ENCODE results near the gene DCTN5. TPM values are rescaled to one million over a fixed set of nuclear protein-coding genes. Genes with fewer than 3 reads are reported as not detected.

The DCTN5 gene
- total and polyA plus RNA-seq, 2 of the 13 experiments (the other 11 are each of a cell fraction or from before 2014, with no cell fraction given), result 105 to 207 TPM

DNA sequence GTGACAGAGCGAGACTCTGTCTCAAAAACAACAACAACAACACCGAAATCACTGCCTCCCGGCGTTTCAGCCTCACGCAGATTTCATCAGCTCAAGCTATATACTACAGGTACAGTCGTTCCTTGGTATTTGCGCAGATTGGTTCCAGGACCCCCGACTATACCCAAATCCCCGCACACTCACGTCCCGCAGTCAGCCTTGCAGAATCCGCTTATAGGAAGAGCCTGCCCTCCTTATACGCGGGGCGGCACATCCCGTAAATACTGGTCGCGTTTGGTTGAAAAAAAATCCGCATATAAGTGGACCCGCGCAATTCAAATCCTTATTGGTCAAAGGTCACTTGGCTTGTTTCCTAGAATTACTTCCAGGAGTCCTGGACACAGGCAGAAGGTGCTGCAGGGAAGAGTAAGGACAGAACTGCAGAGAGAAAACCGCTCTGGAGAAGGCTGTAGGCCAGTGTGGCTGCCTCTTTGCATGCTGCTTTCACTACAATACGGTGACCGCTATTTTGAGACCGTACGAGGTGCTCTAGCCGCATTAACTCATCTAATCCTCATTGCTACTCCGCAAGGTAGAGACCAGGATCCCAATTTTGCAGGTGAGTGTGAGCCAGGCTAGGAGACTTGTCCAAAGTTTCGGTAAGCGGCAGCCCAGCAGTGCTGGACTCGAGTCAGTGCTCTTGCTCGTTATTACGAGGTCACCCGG lies 45.9 kb upstream of the DCTN5 start (continued):
- TF ChIP-seq HDAC6 (IDR thresholded peaks at IDR 0.05; ENCODE audit: low read depth, low read length) (no peak), ZNF225 (CRISPR knock-in tag; IDR thresholded peaks at IDR 0.05) (no peak), CC2D1A (CRISPR knock-in tag; IDR thresholded peaks at IDR 0.05) (peak; percentile 46; the same call in 1 of the 2 replicates), HES4 (CRISPR knock-in tag; IDR thresholded peaks at IDR 0.05; ENCODE audit: borderline replicate concordance) (no peak), ZNF781 (CRISPR knock-in tag; IDR thresholded peaks at IDR 0.05; ENCODE audit: borderline replicate concordance, not compliant biosample characterization) (peak; percentile 22), ONECUT2 (CRISPR knock-in tag; IDR thresholded peaks at IDR 0.05) (no peak), ZNF160 (CRISPR knock-in tag; IDR thresholded peaks at IDR 0.05) (no peak), ZNF615 (CRISPR knock-in tag; IDR thresholded peaks at IDR 0.05; ENCODE audit: borderline replicate concordance) (no peak), ZNF549 (CRISPR knock-in tag; IDR thresholded peaks at IDR 0.05) (no peak)
- TF ChIP-seq, protein P1, sequence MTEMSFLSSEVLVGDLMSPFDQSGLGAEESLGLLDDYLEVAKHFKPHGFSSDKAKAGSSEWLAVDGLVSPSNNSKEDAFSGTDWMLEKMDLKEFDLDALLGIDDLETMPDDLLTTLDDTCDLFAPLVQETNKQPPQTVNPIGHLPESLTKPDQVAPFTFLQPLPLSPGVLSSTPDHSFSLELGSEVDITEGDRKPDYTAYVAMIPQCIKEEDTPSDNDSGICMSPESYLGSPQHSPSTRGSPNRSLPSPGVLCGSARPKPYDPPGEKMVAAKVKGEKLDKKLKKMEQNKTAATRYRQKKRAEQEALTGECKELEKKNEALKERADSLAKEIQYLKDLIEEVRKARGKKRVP (CRISPR knock-in tag; IDR thresholded peaks at IDR 0.05), result no peak
- TF ChIP-seq, protein P2, sequence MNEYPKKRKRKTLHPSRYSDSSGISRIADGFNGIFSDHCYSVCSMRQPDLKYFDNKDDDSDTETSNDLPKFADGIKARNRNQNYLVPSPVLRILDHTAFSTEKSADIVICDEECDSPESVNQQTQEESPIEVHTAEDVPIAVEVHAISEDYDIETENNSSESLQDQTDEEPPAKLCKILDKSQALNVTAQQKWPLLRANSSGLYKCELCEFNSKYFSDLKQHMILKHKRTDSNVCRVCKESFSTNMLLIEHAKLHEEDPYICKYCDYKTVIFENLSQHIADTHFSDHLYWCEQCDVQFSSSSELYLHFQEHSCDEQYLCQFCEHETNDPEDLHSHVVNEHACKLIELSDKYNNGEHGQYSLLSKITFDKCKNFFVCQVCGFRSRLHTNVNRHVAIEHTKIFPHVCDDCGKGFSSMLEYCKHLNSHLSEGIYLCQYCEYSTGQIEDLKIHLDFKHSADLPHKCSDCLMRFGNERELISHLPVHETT (CRISPR knock-in tag; conservative IDR thresholded peaks at IDR 0.05), result no peak
- TF ChIP-seq, protein P3, sequence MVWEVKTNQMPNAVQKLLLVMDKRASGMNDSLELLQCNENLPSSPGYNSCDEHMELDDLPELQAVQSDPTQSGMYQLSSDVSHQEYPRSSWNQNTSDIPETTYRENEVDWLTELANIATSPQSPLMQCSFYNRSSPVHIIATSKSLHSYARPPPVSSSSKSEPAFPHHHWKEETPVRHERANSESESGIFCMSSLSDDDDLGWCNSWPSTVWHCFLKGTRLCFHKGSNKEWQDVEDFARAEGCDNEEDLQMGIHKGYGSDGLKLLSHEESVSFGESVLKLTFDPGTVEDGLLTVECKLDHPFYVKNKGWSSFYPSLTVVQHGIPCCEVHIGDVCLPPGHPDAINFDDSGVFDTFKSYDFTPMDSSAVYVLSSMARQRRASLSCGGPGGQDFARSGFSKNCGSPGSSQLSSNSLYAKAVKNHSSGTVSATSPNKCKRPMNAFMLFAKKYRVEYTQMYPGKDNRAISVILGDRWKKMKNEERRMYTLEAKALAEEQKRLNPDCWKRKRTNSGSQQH (CRISPR knock-in tag; IDR thresholded peaks at IDR 0.05; ENCODE audit: low read depth), result no peak
- TF ChIP-seq, protein P4, sequence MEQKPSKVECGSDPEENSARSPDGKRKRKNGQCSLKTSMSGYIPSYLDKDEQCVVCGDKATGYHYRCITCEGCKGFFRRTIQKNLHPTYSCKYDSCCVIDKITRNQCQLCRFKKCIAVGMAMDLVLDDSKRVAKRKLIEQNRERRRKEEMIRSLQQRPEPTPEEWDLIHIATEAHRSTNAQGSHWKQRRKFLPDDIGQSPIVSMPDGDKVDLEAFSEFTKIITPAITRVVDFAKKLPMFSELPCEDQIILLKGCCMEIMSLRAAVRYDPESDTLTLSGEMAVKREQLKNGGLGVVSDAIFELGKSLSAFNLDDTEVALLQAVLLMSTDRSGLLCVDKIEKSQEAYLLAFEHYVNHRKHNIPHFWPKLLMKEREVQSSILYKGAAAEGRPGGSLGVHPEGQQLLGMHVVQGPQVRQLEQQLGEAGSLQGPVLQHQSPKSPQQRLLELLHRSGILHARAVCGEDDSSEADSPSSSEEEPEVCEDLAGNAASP (CRISPR knock-in tag; IDR thresholded peaks at IDR 0.05; ENCODE audit: borderline replicate concordance), result no peak
